Nephron (organoid): Measurements from ENCODE around the gene MAP3K6.

Experiments used
- H3K27ac Mint-ChIP-seq, 3 experiments: 2 replicates each; pipeline ENCODE4 v1.8.0; 2020; ENCODE audit warnings: mixed read lengths in 3 of 3, mild to moderate bottlenecking in 2 of 3, moderate library complexity in 1 of 3
- H3K27me3 Mint-ChIP-seq: 2 replicates; pipeline ENCODE4 v1.8.0; 2021; ENCODE audit warnings: low read depth, mild to moderate bottlenecking, moderate library complexity, mixed read lengths
- H3K36me3 Mint-ChIP-seq: 2 replicates; pipeline ENCODE4 v1.8.0; 2020; ENCODE audit warnings: low read depth, mixed read lengths
- H3K4me1 Mint-ChIP-seq: 2 replicates; pipeline ENCODE4 v1.8.0; 2020; ENCODE audit warnings: mixed read lengths
- H3K4me3 Mint-ChIP-seq, 3 experiments: 2 replicates each; pipeline ENCODE4 v1.8.0; 2020; ENCODE audit warnings: mild to moderate bottlenecking in 3 of 3, mixed read lengths in 3 of 3, moderate library complexity in 2 of 3
- H3K9me3 Mint-ChIP-seq: 2 replicates; pipeline ENCODE4 v1.8.0; 2020; ENCODE audit warnings: mixed read lengths
- CTCF ChIP-seq, 3 experiments: fragments of 200-600 bp; sonication (generic); IDR thresholded peaks; one replicate each; pipeline ENCODE4 v1.5.0; 2021; ENCODE audit warnings: antibody characterized with exemption in 3 of 3; ENCODE audit not compliant: unreplicated experiment in 3 of 3

The MAP3K6 gene

GRCh38 chr1:27314737-27315136 lies 52.0 kb downstream of the MAP3K6 start:
- peaks cover 4% of the 10 kb centered on the region for H3K27me3 Mint-ChIP-seq
- H3K4me1 Mint-ChIP-seq, result peaks cover 27% of the 10 kb centered on the region
- H3K36me3 Mint-ChIP-seq, result no peaks in the 10 kb centered on the region
- no peak for TF ChIP-seq CTCF (IDR thresholded peaks at IDR 0.05; ENCODE audit: unreplicated experiment in 3 of 3)
- no peak overlapping the region for H3K4me3 Mint-ChIP-seq
- no peaks in the 10 kb centered on the region for H3K9me3 Mint-ChIP-seq
- H3K27ac Mint-ChIP-seq, result peak overlapping the region in 1 of 3 experiments; percentile 63

GRCh38 chr1:27314169-27314568 lies 52.6 kb downstream of the MAP3K6 start:
- Mint-ChIP-seq H3K9me3 (no peaks in the 10 kb centered on the region), H3K4me1 (peaks cover 27% of the 10 kb centered on the region), H3K27ac (peak overlapping the region; percentile 25 to 63 (median 62)), H3K4me3 (no peak overlapping the region), H3K36me3 (no peaks in the 10 kb centered on the region), H3K27me3 (peaks cover 4% of the 10 kb centered on the region)
- no peak for TF ChIP-seq CTCF (IDR thresholded peaks at IDR 0.05; ENCODE audit: unreplicated experiment in 3 of 3)

- Mint-ChIP-seq H3K9me3 (no peaks in the 10 kb centered on the region), H3K27me3 (no peaks in the 10 kb centered on the region), H3K4me3 (peak overlapping the region in 1 of 3 experiments; percentile 19), H3K4me1 (peaks cover 37% of the 10 kb centered on the region), H3K36me3 (peaks cover 4% of the 10 kb centered on the region), H3K27ac (peak overlapping the region; percentile 87 to 98 (median 96))
- no peak for TF ChIP-seq CTCF (IDR thresholded peaks at IDR 0.05; ENCODE audit: unreplicated experiment in 3 of 3)
These were observed 58.7 kb downstream of the MAP3K6 start for GRCh38 chr1:27307874-27308598.

- H3K27me3 Mint-ChIP-seq, result no peaks in the 10 kb centered on the region
- H3K9me3 Mint-ChIP-seq, result no peaks in the 10 kb centered on the region
- H3K4me1 Mint-ChIP-seq, result peaks cover 30% of the 10 kb centered on the region
- H3K4me3 Mint-ChIP-seq, result peak overlapping the region in 2 of 3 experiments; percentile 36 to 42
- H3K36me3 Mint-ChIP-seq, result peaks cover 6% of the 10 kb centered on the region
- no peak for TF ChIP-seq CTCF (IDR thresholded peaks at IDR 0.05; ENCODE audit: unreplicated experiment in 3 of 3)
- peak overlapping the region; percentile 87 to 98 (median 96) for H3K27ac Mint-ChIP-seq
These were observed 59.6 kb downstream of the MAP3K6 start for GRCh38 chr1:27306892-27307761.

- no peak for TF ChIP-seq CTCF (IDR thresholded peaks at IDR 0.05; ENCODE audit: unreplicated experiment in 3 of 3)
- peaks cover 7% of the 10 kb centered on the region for H3K36me3 Mint-ChIP-seq
- no peaks in the 10 kb centered on the region for H3K27me3 Mint-ChIP-seq
- no peak overlapping the region for H3K4me3 Mint-ChIP-seq
- H3K4me1 Mint-ChIP-seq, result peaks cover 35% of the 10 kb centered on the region
- H3K27ac Mint-ChIP-seq, result peak overlapping the region; percentile 81 to 98 (median 87)
- no peaks in the 10 kb centered on the region for H3K9me3 Mint-ChIP-seq
These were observed 60.7 kb downstream of the MAP3K6 start for GRCh38 chr1:27306071-27306470.
